ENCODE data around the gene SDK1.

Gene SDK1

GRCh38 chr7:4169455-4169854 lies 868.4 kb downstream of the SDK1 start:
- Histone ChIP-seq H3K79me2 (ENCODE audit: control insufficient read depth, low read length) (no peaks in the 10 kb centered on the region), H4K20me1 (ENCODE audit: control insufficient read depth, insufficient read depth, low read depth, low read length) (no peaks in the 10 kb centered on the region), H3K9me3 (ENCODE audit: control insufficient read depth, insufficient read depth, low read length) (peaks cover 37% of the 10 kb centered on the region), H3K4me2 (ENCODE audit: low read length) (no peak overlapping the region), H3K9me2 (replicated peaks; ENCODE audit: control insufficient read depth, low read length) (no peaks in the 10 kb centered on the region), H3K27ac (ENCODE audit: low read depth, low read length) (no peak overlapping the region), H3F3A (ENCODE audit: control insufficient read depth, insufficient read depth) (no peaks in the 10 kb centered on the region), H3K36me3 (ENCODE audit: control insufficient read depth, low read length) (no peaks in the 10 kb centered on the region), H3K4me1 (ENCODE audit: control insufficient read depth, low read length) (no peaks in the 10 kb centered on the region), H3K4me3 (ENCODE audit: low read length) (no peak overlapping the region), H3K27me3 (ENCODE audit: control insufficient read depth, low read length) (no peaks in the 10 kb centered on the region)
- no peak for TF ChIP-seq CTCF (IDR thresholded peaks at IDR 0.05; ENCODE audit: low read depth, low read length, poor library complexity, severe bottlenecking)
- TF ChIP-seq EZH2phosphoT487 (IDR thresholded peaks at IDR 0.05; ENCODE audit: borderline replicate concordance, low read length): no peak

GRCh38 chr7:4170997-4171786 lies 870.1 kb downstream of the SDK1 start:
- H4K20me1 ChIP-seq (ENCODE audit: control insufficient read depth, insufficient read depth, low read depth, low read length): no peaks in the 10 kb centered on the region

GRCh38 chr7:4172883-4173282 lies 871.8 kb downstream of the SDK1 start:
- H3F3A ChIP-seq (ENCODE audit: control insufficient read depth, insufficient read depth): no peaks in the 10 kb centered on the region
- H3K79me2 ChIP-seq (ENCODE audit: control insufficient read depth, low read length): no peaks in the 10 kb centered on the region
- H3K4me1 ChIP-seq (ENCODE audit: control insufficient read depth, low read length): no peaks in the 10 kb centered on the region
- no peaks in the 10 kb centered on the region for H3K9me2 ChIP-seq (replicated peaks; ENCODE audit: control insufficient read depth, low read length)
- TF ChIP-seq CTCF (IDR thresholded peaks at IDR 0.05; ENCODE audit: low read depth, low read length, poor library complexity, severe bottlenecking): no peak
- TF ChIP-seq EZH2phosphoT487 (IDR thresholded peaks at IDR 0.05; ENCODE audit: borderline replicate concordance, low read length): no peak
- H3K4me2 ChIP-seq (ENCODE audit: low read length): no peak overlapping the region
- no peaks in the 10 kb centered on the region for H3K36me3 ChIP-seq (ENCODE audit: control insufficient read depth, low read length)
- peaks cover 58% of the 10 kb centered on the region for H3K9me3 ChIP-seq (ENCODE audit: control insufficient read depth, insufficient read depth, low read length)
- no peak overlapping the region for H3K27ac ChIP-seq (ENCODE audit: low read depth, low read length)
- no peaks in the 10 kb centered on the region for H3K27me3 ChIP-seq (ENCODE audit: control insufficient read depth, low read length)
- no peaks in the 10 kb centered on the region for H4K20me1 ChIP-seq (ENCODE audit: control insufficient read depth, insufficient read depth, low read depth, low read length)
- H3K4me3 ChIP-seq (ENCODE audit: low read length): no peak overlapping the region

More at GRCh38 chr7:4170997-4171786, 870.1 kb downstream of the SDK1 start:
- H3K4me3 ChIP-seq (ENCODE audit: low read length): no peak overlapping the region
- no peaks in the 10 kb centered on the region for H3K9me2 ChIP-seq (replicated peaks; ENCODE audit: control insufficient read depth, low read length)
- no peaks in the 10 kb centered on the region for H3K79me2 ChIP-seq (ENCODE audit: control insufficient read depth, low read length)
- H3K27ac ChIP-seq (ENCODE audit: low read depth, low read length): no peak overlapping the region
- H3K4me1 ChIP-seq (ENCODE audit: control insufficient read depth, low read length): no peaks in the 10 kb centered on the region
- no peaks in the 10 kb centered on the region for H3F3A ChIP-seq (ENCODE audit: control insufficient read depth, insufficient read depth)
- no peak for TF ChIP-seq EZH2phosphoT487 (IDR thresholded peaks at IDR 0.05; ENCODE audit: borderline replicate concordance, low read length)
- no peak for TF ChIP-seq CTCF (IDR thresholded peaks at IDR 0.05; ENCODE audit: low read depth, low read length, poor library complexity, severe bottlenecking)
- H3K9me3 ChIP-seq (ENCODE audit: control insufficient read depth, insufficient read depth, low read length): peaks cover 49% of the 10 kb centered on the region
- H3K27me3 ChIP-seq (ENCODE audit: control insufficient read depth, low read length): no peaks in the 10 kb centered on the region
- H3K36me3 ChIP-seq (ENCODE audit: control insufficient read depth, low read length): no peaks in the 10 kb centered on the region
- no peak overlapping the region for H3K4me2 ChIP-seq (ENCODE audit: low read length)

Measured in DOHH2 (cell line).